GM12878 (cell line): ENCODE measurements around the gene CCDC134. TPM values are rescaled to one million over a fixed set of nuclear protein-coding genes. Genes with fewer than 3 reads are reported as not detected.

Experiments used
- ATAC-seq: fragments of 200-7000 bp; cut with Tn5 transposase; 3 replicates; pipeline ENCODE4 v1.9.1; 2020; ENCODE audit warnings: mild to moderate bottlenecking, moderate library complexity
- BruUV-seq: library from RNA; stranded (reverse); fragments of 400-500 nt; replicated peaks from 2 replicates; lab custom pipeline; 2021; lab: Mats Ljungman, UMichigan
- CTCF ChIA-PET: fragments of 300-600 bp; sonication (Branson Sonifier 250); formaldehyde crosslinking; extraction: SDS; loops from one replicate; lab custom pipeline; 2021; ENCODE audit warnings: inconsistent platforms; lab: Yijun Ruan, JAX
- POLR2A ChIA-PET: fragments of 350-600 bp; formaldehyde crosslinking; extraction: SDS; loops from one replicate; lab custom pipeline; 2021; ENCODE audit warnings: inconsistent platforms; lab: Charles Lee
- RAD21 ChIA-PET: fragments of 300-600 bp; sonication (Branson Sonifier 250); formaldehyde crosslinking; loops from one replicate; lab custom pipeline; 2023; ENCODE audit warnings: antibody characterized with exemption; ENCODE audit not compliant: unreplicated experiment; lab: Charles Lee
- SMC1A ChIA-PET: fragments of 300-600 bp; sonication (Branson Sonifier 250); formaldehyde crosslinking; loops from one replicate; lab custom pipeline; 2023; ENCODE audit not compliant: unreplicated experiment, uncharacterized antibody; lab: Charles Lee
- DNase-seq: peaks from one replicate; pipeline ENCODE4 v3.0.0-alpha.2; 2011; ENCODE audit warnings: low read depth, low spot score
- FAIRE-seq: peaks from 3 replicates; lab custom pipeline; 2011; peaks lifted over from hg19 to GRCh38; lab: Jason Lieb, UNC
- H2AFZ ChIP-seq: 2 replicates; pipeline ENCODE4 v1.6.0; 2011; ENCODE audit warnings: low read depth, low read length, control low read depth; ENCODE audit not compliant: control insufficient read depth
- H3K27ac ChIP-seq: 2 replicates; pipeline ENCODE4 v1.5.1; 2011; ENCODE audit warnings: control low read depth; ENCODE audit not compliant: control insufficient read depth, insufficient read depth
- H3K27me3 ChIP-seq, 2 experiments: replicated peaks in 1 of 2; 2 replicates each; pipeline versions ENCODE4 v1.6.0 to v1.6.1; 2011; ENCODE audit warnings: low read length in 1 of 2; ENCODE audit not compliant: control insufficient read depth in 2 of 2, insufficient read depth in 2 of 2
- H3K36me3 ChIP-seq, 2 experiments: 2 replicates each; pipeline ENCODE4 v1.5.1; 2011; ENCODE audit warnings: low read length in 1 of 2; ENCODE audit not compliant: control insufficient read depth in 2 of 2, insufficient read depth in 2 of 2
- H3K4me1 ChIP-seq: 2 replicates; pipeline ENCODE4 v1.6.1; 2011; ENCODE audit warnings: mild to moderate bottlenecking, low read length, moderate library complexity, mixed read lengths; ENCODE audit not compliant: control insufficient read depth, insufficient read depth
- H3K4me2 ChIP-seq: 2 replicates; pipeline ENCODE4 v1.6.0; 2011; ENCODE audit warnings: control low read depth; ENCODE audit not compliant: control insufficient read depth, insufficient read depth
- H3K4me3 ChIP-seq: fragments of 200-600 bp; sonication (generic); 2 replicates; pipeline ENCODE4 v1.5.1; 2016
- H3K79me2 ChIP-seq: 2 replicates; pipeline ENCODE4 v1.6.0; 2011; ENCODE audit warnings: low read length; ENCODE audit not compliant: control insufficient read depth, insufficient read depth
- H3K9ac ChIP-seq: 2 replicates; pipeline ENCODE4 v1.8.0; 2011; ENCODE audit warnings: low read length, control low read depth, mixed read lengths; ENCODE audit not compliant: control insufficient read depth, insufficient read depth
- H3K9me3 ChIP-seq: replicated peaks from 3 replicates; pipeline ENCODE4 v1.5.1; 2011; ENCODE audit warnings: mild to moderate bottlenecking, low read length; ENCODE audit not compliant: control insufficient read depth, insufficient read depth
- H4K20me1 ChIP-seq: 2 replicates; pipeline ENCODE4 v1.6.0; 2011; ENCODE audit not compliant: control insufficient read depth, insufficient read depth
- BCL11A ChIP-seq: IDR thresholded peaks from 2 replicates; pipeline ENCODE4 v1.6.1; 2011; ENCODE audit warnings: low read depth, low read length
- EZH2 ChIP-seq: IDR thresholded peaks from 2 replicates; pipeline ENCODE4 v1.6.1; 2012; ENCODE audit warnings: low read depth, mild to moderate bottlenecking, control low read depth, inconsistent platforms, low read length, borderline replicate concordance; ENCODE audit not compliant: control insufficient read depth
- HDAC2 ChIP-seq: fragments of 200-600 bp; sonication (generic); IDR thresholded peaks from 2 replicates; pipeline ENCODE4 v1.6.1; 2017
- MTA3 ChIP-seq: IDR thresholded peaks from 2 replicates; pipeline ENCODE4 v1.6.1; 2012; ENCODE audit warnings: low read length, inconsistent platforms, borderline replicate concordance
- MYC ChIP-seq: IDR thresholded peaks from 2 replicates; pipeline ENCODE4 v1.6.1; 2011; ENCODE audit warnings: mild to moderate bottlenecking, low read length, moderate library complexity, inconsistent platforms; ENCODE audit not compliant: insufficient read depth, insufficient replicate concordance, insufficient read length, severe bottlenecking
- NFYA ChIP-seq: IDR thresholded peaks from 2 replicates; pipeline ENCODE4 v1.6.1; 2011; ENCODE audit warnings: low read depth, mild to moderate bottlenecking, low read length, improper control_type of control experiment, borderline replicate concordance
- POLR2AphosphoS5 ChIP-seq: IDR thresholded peaks from 2 replicates; pipeline ENCODE4 v1.6.1; 2011; ENCODE audit warnings: mild to moderate bottlenecking, low read length, inconsistent platforms
- RB1 ChIP-seq: fragments of 450-650 bp; formaldehyde crosslinking; IDR thresholded peaks from 2 replicates; pipeline ENCODE4 v1.6.1; 2017; ENCODE audit warnings: mild to moderate bottlenecking, borderline replicate concordance
- SREBF1 ChIP-seq: IDR thresholded peaks from 2 replicates; pipeline ENCODE4 v1.6.1; 2012; ENCODE audit warnings: mild to moderate bottlenecking, low read length
- SUZ12 ChIP-seq: fragments of 200-600 bp; sonication (generic); IDR thresholded peaks from one replicate; pipeline ENCODE4 v1.6.1; 2018; ENCODE audit warnings: antibody characterized with exemption, mild to moderate bottlenecking; ENCODE audit not compliant: unreplicated experiment
- TCF3 ChIP-seq: IDR thresholded peaks from 2 replicates; pipeline ENCODE4 v1.6.1; 2012; ENCODE audit warnings: low read depth, mild to moderate bottlenecking, low read length, borderline replicate concordance; ENCODE audit not compliant: insufficient read depth
- WGBS: methylation state at CpG from one replicate; pipeline ENCODE4 v1.1.6; 2016; ENCODE audit warnings: low lambda C conversion rate; ENCODE audit not compliant: insufficient replicate concordance, insufficient coverage; ENCODE audit errors: missing lambda C conversion rate; 5-methylcytosine and 5-hydroxymethylcytosine counted together
- in situ Hi-C: fragments of 300-500 bp; cut with MboI; formaldehyde crosslinking; loops from 9 replicates; pipeline ENCODE4 v1.14.3; 2018; ENCODE audit warnings: mixed read lengths
- intact Hi-C: fragments of 100-400 bp; cut with micrococcal nuclease; formaldehyde crosslinking; loops from one replicate; pipeline ENCODE4 v1.14.2; 2022; ENCODE audit not compliant: unreplicated experiment
- polyA plus RNA-seq, 11 experiments: library from polyadenylated mRNA; depleted of rRNA in 4 of 11; unstranded in 6 of 11; stranded (reverse) in 5 of 11; fragments of >200 nt; fragmentation: Nextera tagmentation in 4 of 11; fragmentation: Illumina TruSeq in 1 of 11; extraction: Ambion mirVana in 4 of 11; extraction: Trizol in 1 of 11; gene quantifications; 1 replicate in 1 of 11; 2 replicates in 10 of 11; pipeline versions ENCODE4 v1.2.1 to v1.2.3, GENCODE V29; 2011 to 2016; ENCODE audit warnings: inconsistent platforms in 2 of 11, missing spikeins in 2 of 11, low read depth in 1 of 11
- total RNA-seq, 4 experiments: library from RNA; depleted of rRNA in 3 of 4; stranded (reverse); fragments of >200 nt in 3 of 4; fragmentation: Illumina TruSeq in 1 of 4; extraction: Trizol in 1 of 4; gene quantifications; 2 replicates each; pipeline versions ENCODE4 v1.2.1 to v1.2.3, GENCODE V29; 2013 to 2021
- TF ChIP-seq, protein P1 (sequence below): IDR thresholded peaks from 2 replicates; pipeline ENCODE4 v1.6.1; 2011; ENCODE audit warnings: borderline replicate concordance, low read depth, mild to moderate bottlenecking, moderate library complexity, mixed read lengths, low read length; ENCODE audit not compliant: insufficient read depth; ENCODE audit errors: extremely low read length
- TF ChIP-seq, protein P2 (sequence below): IDR thresholded peaks from 2 replicates; pipeline ENCODE4 v1.6.1; 2012; ENCODE audit warnings: low read depth, low read length, improper control_type of control experiment
- TF ChIP-seq, protein P3 (sequence below): IDR thresholded peaks from 2 replicates; pipeline ENCODE4 v1.6.1; 2012; ENCODE audit warnings: mild to moderate bottlenecking, low read depth, low read length
- TF ChIP-seq, protein P4 (sequence below): IDR thresholded peaks from 2 replicates; pipeline ENCODE4 v1.6.1; 2011; ENCODE audit warnings: mild to moderate bottlenecking, low read depth, low read length, moderate library complexity; ENCODE audit not compliant: insufficient replicate concordance
- TF ChIP-seq, protein P5 (sequence below): fragments of 450-650 bp; IDR thresholded peaks from 2 replicates; pipeline ENCODE4 v1.6.1; 2016; ENCODE audit warnings: mild to moderate bottlenecking

The CCDC134 gene
- total and polyA plus RNA-seq, 10 of the 15 experiments (the other 5 are each of a cell fraction or from before 2014, with no cell fraction given): 0.35 to 19.3 (median 11.8) TPM

DNA sequence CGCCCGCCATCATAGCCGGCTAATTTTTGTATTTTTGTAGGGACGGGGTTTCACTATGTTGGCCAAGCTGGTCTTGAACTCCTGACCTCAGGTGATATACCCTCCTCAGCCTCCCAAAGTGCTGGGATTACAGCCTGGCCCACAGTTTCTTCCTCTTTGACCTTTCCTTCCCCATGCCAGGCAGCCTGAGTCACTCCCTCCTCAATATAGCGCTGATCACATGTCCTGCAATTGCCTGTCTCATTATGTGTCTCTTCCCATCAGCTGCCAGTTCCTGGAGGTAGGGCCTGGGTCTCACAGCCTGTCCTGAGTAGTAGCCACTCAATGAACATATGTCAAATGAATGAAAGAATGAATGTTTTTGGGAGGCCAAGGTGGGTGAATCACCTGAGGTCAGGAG, 43.0 kb upstream of the CCDC134 start:
- no peak for FAIRE-seq
- POLR2A ChIA-PET: interaction anchor here (0.7 to 1.1 kb wide), 2 partner anchors 18 to 79 kb away, joined by 3 read pairs; no protein-coding TSS in a partner anchor
- no peaks in the 10 kb centered on the region for H3K79me2 ChIP-seq

More for the DNA sequence above, 43.0 kb upstream of the CCDC134 start:
- Histone ChIP-seq H3K27me3 (no peaks in the 10 kb centered on the region), H4K20me1 (no peaks in the 10 kb centered on the region), H3K36me3 (no peaks in the 10 kb centered on the region), H3K9me3 (no peaks in the 10 kb centered on the region), H3K4me1 (peaks cover 11% of the 10 kb centered on the region), H3K27ac (no peak overlapping the region), H3K9ac (no peak overlapping the region), H3K4me2 (no peak overlapping the region), H3K4me3 (no peak overlapping the region), H2AFZ (no peak overlapping the region)
- intact Hi-C loops: no loop called here
- CTCF ChIA-PET: interaction anchor here (3.2 kb wide), 1 partner anchor 11 kb away, joined by 12 read pairs; no protein-coding TSS in a partner anchor
- 98% methylated on average over 5 of the region's 5 CpGs for WGBS
- in situ Hi-C loops: no loop called here
- RAD21 ChIA-PET: interaction anchor here (1.4 kb wide), 1 partner anchor 10 kb away, joined by 3 read pairs; no protein-coding TSS in a partner anchor
- DNase-seq (no peak), ATAC-seq (no peak)
- no TSS peak for BruUV-seq
- SMC1A ChIA-PET: no interaction called here
- TF ChIP-seq SREBF1: no peak
- TF ChIP-seq, protein P1, sequence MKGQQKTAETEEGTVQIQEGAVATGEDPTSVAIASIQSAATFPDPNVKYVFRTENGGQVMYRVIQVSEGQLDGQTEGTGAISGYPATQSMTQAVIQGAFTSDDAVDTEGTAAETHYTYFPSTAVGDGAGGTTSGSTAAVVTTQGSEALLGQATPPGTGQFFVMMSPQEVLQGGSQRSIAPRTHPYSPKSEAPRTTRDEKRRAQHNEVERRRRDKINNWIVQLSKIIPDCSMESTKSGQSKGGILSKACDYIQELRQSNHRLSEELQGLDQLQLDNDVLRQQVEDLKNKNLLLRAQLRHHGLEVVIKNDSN: no peak
- TF ChIP-seq EZH2: no peak
- no peak for TF ChIP-seq TCF3
- TF ChIP-seq, protein P2, sequence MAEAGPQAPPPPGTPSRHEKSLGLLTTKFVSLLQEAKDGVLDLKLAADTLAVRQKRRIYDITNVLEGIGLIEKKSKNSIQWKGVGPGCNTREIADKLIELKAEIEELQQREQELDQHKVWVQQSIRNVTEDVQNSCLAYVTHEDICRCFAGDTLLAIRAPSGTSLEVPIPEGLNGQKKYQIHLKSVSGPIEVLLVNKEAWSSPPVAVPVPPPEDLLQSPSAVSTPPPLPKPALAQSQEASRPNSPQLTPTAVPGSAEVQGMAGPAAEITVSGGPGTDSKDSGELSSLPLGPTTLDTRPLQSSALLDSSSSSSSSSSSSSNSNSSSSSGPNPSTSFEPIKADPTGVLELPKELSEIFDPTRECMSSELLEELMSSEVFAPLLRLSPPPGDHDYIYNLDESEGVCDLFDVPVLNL: no peak
- no peak for TF ChIP-seq POLR2AphosphoS5
- no peak for TF ChIP-seq MYC
- TF ChIP-seq MTA3: no peak
- TF ChIP-seq, protein P3, sequence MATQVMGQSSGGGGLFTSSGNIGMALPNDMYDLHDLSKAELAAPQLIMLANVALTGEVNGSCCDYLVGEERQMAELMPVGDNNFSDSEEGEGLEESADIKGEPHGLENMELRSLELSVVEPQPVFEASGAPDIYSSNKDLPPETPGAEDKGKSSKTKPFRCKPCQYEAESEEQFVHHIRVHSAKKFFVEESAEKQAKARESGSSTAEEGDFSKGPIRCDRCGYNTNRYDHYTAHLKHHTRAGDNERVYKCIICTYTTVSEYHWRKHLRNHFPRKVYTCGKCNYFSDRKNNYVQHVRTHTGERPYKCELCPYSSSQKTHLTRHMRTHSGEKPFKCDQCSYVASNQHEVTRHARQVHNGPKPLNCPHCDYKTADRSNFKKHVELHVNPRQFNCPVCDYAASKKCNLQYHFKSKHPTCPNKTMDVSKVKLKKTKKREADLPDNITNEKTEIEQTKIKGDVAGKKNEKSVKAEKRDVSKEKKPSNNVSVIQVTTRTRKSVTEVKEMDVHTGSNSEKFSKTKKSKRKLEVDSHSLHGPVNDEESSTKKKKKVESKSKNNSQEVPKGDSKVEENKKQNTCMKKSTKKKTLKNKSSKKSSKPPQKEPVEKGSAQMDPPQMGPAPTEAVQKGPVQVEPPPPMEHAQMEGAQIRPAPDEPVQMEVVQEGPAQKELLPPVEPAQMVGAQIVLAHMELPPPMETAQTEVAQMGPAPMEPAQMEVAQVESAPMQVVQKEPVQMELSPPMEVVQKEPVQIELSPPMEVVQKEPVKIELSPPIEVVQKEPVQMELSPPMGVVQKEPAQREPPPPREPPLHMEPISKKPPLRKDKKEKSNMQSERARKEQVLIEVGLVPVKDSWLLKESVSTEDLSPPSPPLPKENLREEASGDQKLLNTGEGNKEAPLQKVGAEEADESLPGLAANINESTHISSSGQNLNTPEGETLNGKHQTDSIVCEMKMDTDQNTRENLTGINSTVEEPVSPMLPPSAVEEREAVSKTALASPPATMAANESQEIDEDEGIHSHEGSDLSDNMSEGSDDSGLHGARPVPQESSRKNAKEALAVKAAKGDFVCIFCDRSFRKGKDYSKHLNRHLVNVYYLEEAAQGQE: no peak
- no peak for TF ChIP-seq HDAC2
- TF ChIP-seq NFYA: no peak
- TF ChIP-seq, protein P4, sequence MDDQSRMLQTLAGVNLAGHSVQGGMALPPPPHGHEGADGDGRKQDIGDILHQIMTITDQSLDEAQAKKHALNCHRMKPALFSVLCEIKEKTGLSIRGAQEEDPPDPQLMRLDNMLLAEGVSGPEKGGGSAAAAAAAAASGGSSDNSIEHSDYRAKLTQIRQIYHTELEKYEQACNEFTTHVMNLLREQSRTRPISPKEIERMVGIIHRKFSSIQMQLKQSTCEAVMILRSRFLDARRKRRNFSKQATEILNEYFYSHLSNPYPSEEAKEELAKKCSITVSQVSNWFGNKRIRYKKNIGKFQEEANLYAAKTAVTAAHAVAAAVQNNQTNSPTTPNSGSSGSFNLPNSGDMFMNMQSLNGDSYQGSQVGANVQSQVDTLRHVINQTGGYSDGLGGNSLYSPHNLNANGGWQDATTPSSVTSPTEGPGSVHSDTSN: no peak
- no peak for TF ChIP-seq RB1
- TF ChIP-seq, protein P5, sequence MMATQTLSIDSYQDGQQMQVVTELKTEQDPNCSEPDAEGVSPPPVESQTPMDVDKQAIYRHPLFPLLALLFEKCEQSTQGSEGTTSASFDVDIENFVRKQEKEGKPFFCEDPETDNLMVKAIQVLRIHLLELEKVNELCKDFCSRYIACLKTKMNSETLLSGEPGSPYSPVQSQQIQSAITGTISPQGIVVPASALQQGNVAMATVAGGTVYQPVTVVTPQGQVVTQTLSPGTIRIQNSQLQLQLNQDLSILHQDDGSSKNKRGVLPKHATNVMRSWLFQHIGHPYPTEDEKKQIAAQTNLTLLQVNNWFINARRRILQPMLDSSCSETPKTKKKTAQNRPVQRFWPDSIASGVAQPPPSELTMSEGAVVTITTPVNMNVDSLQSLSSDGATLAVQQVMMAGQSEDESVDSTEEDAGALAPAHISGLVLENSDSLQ: no peak
- no peak for TF ChIP-seq BCL11A
- no peak for TF ChIP-seq SUZ12
